Neural progenitor cell (in vitro differentiated cells): ENCODE results near the gene PCYT1A. TPM values are rescaled to one million over a fixed set of nuclear protein-coding genes. Genes with fewer than 3 reads are reported as not detected.

Experiments used
- DNase-seq: peaks from one replicate; pipeline ENCODE4 v3.0.0-alpha.2; 2016; ENCODE audit warnings: low spot score
- H2AFZ ChIP-seq: fragments of 200-600 bp; sonication (generic); replicated peaks from 2 replicates; pipeline ENCODE4 v1.6.1; 2016; ENCODE audit warnings: antibody characterized with exemption
- H3F3A ChIP-seq: fragments of 200-600 bp; sonication (generic); 2 replicates; pipeline ENCODE4 v1.6.1; 2016; ENCODE audit warnings: antibody characterized with exemption, low read depth
- H3K27ac ChIP-seq: fragments of 200-600 bp; sonication (generic); 2 replicates; pipeline ENCODE4 v1.5.1; 2016; ENCODE audit warnings: mild to moderate bottlenecking
- H3K27me3 ChIP-seq: fragments of 200-600 bp; sonication (generic); 2 replicates; pipeline ENCODE4 v1.6.1; 2016; ENCODE audit warnings: mild to moderate bottlenecking, moderate library complexity
- H3K36me3 ChIP-seq: fragments of 200-600 bp; sonication (generic); 2 replicates; pipeline ENCODE4 v1.5.1; 2016
- H3K4me1 ChIP-seq: fragments of 200-600 bp; sonication (generic); 2 replicates; pipeline ENCODE4 v1.6.1; 2016; ENCODE audit warnings: mixed run types
- H3K4me2 ChIP-seq: fragments of 200-600 bp; sonication (generic); 2 replicates; pipeline ENCODE4 v1.6.1; 2016
- H3K4me3 ChIP-seq: fragments of 200-600 bp; sonication (generic); 2 replicates; pipeline ENCODE4 v1.5.1; 2016
- H3K79me2 ChIP-seq: fragments of 200-600 bp; sonication (generic); 2 replicates; pipeline ENCODE4 v1.6.1; 2016; ENCODE audit warnings: low read depth
- H3K9ac ChIP-seq: fragments of 200-600 bp; sonication (generic); 2 replicates; pipeline ENCODE4 v1.6.1; 2016
- H3K9me3 ChIP-seq: fragments of 200-600 bp; sonication (generic); 2 replicates; pipeline ENCODE4 v1.5.1; 2016; ENCODE audit warnings: low read depth
- H4K20me1 ChIP-seq: fragments of 200-600 bp; sonication (generic); 2 replicates; pipeline ENCODE4 v1.6.1; 2016; ENCODE audit warnings: low read depth
- H3K27ac Mint-ChIP-seq: 3 replicates; pipeline ENCODE4 v1.8.0; 2021; ENCODE audit warnings: mixed read lengths
- H3K27me3 Mint-ChIP-seq: 2 replicates; pipeline ENCODE4 v1.8.0; 2022; ENCODE audit warnings: low read depth, mild to moderate bottlenecking, inconsistent platforms, moderate library complexity, mixed read lengths; ENCODE audit not compliant: insufficient read depth
- H3K36me3 Mint-ChIP-seq: 3 replicates; pipeline ENCODE4 v1.8.0; 2021; ENCODE audit warnings: mixed read lengths
- H3K4me1 Mint-ChIP-seq: 3 replicates; pipeline ENCODE4 v1.8.0; 2021; ENCODE audit warnings: mixed read lengths
- H3K4me3 Mint-ChIP-seq: 3 replicates; pipeline ENCODE4 v1.8.0; 2021; ENCODE audit warnings: mild to moderate bottlenecking, moderate library complexity, mixed read lengths
- H3K9me3 Mint-ChIP-seq: 3 replicates; pipeline ENCODE4 v1.8.0; 2020; ENCODE audit warnings: mixed read lengths
- CTCF ChIP-seq: fragments of 200-600 bp; sonication (generic); IDR thresholded peaks from 2 replicates; pipeline ENCODE4 v1.5.1; 2017; ENCODE audit warnings: antibody characterized with exemption, mild to moderate bottlenecking
- EZH2 ChIP-seq: fragments of 200-600 bp; sonication (generic); IDR thresholded peaks from 2 replicates; pipeline ENCODE4 v1.6.1; 2017; ENCODE audit warnings: antibody characterized with exemption, mild to moderate bottlenecking, moderate library complexity
- EZH2phosphoT487 ChIP-seq: fragments of 200-600 bp; sonication (generic); IDR thresholded peaks from 2 replicates; pipeline ENCODE4 v1.6.1; 2017; ENCODE audit warnings: antibody characterized with exemption
- total RNA-seq: library from RNA; depleted of rRNA; stranded (reverse); fragments of >200 nt; gene quantifications from 2 replicates; pipeline ENCODE4 v1.2.3, GENCODE V29; 2015; ENCODE audit warnings: low replicate concordance

PCYT1A gene
- total RNA-seq, 1 donor from 2014 or later, result 29.3 TPM

- Mint-ChIP-seq H3K4me1 (peaks cover 9% of the 10 kb centered on the region), H3K9me3 (no peaks in the 10 kb centered on the region), H3K4me3 (no peak overlapping the region), H3K27ac (peak overlapping the region; percentile 43), H3K36me3 (no peaks in the 10 kb centered on the region), H3K27me3 (peaks cover 4% of the 10 kb centered on the region)
- H3K36me3 ChIP-seq, result no peaks in the 10 kb centered on the region
- H3K27me3 ChIP-seq, result no peaks in the 10 kb centered on the region
- no peak for TF ChIP-seq EZH2
- peak; percentile 37 for TF ChIP-seq CTCF
- TF ChIP-seq EZH2phosphoT487, result no peak
- no peaks in the 10 kb centered on the region for H4K20me1 ChIP-seq
- H3K9me3 ChIP-seq, result no peaks in the 10 kb centered on the region
- H3K4me2 ChIP-seq, result no peak overlapping the region
- H3K4me1 ChIP-seq, result no peaks in the 10 kb centered on the region
- H3K4me3 ChIP-seq, result no peak overlapping the region
- DNase-seq, result no peak
- H3K27ac ChIP-seq, result no peak overlapping the region
- no peaks in the 10 kb centered on the region for H3F3A ChIP-seq
- no peak overlapping the region for H2AFZ ChIP-seq
- H3K79me2 ChIP-seq, result no peaks in the 10 kb centered on the region
- no peak overlapping the region for H3K9ac ChIP-seq
Measured at GRCh38 chr3:196198771-196199753, 88.5 kb downstream of the PCYT1A start.

- Histone ChIP-seq H3K79me2 (no peaks in the 10 kb centered on the region), H3K4me2 (no peak overlapping the region), H3K4me1 (no peaks in the 10 kb centered on the region), H3K4me3 (no peak overlapping the region), H3K9ac (no peak overlapping the region), H2AFZ (no peak overlapping the region), H3K27ac (no peak overlapping the region), H3K9me3 (no peaks in the 10 kb centered on the region), H4K20me1 (no peaks in the 10 kb centered on the region), H3K36me3 (no peaks in the 10 kb centered on the region), H3F3A (no peaks in the 10 kb centered on the region), H3K27me3 (no peaks in the 10 kb centered on the region)
- Mint-ChIP-seq H3K27me3 (peaks cover 4% of the 10 kb centered on the region), H3K4me3 (no peak overlapping the region), H3K27ac (no peak overlapping the region), H3K4me1 (peaks cover 12% of the 10 kb centered on the region), H3K9me3 (no peaks in the 10 kb centered on the region), H3K36me3 (no peaks in the 10 kb centered on the region)
- DNase-seq, result no peak
- TF ChIP-seq EZH2, result no peak
- no peak for TF ChIP-seq EZH2phosphoT487
- TF ChIP-seq CTCF, result no peak
Measured at GRCh38 chr3:196198081-196198675, 89.3 kb downstream of the PCYT1A start.

GRCh38 chr3:196197524-196197923 is 90.0 kb downstream of the PCYT1A start:
- H3K36me3 ChIP-seq, result no peaks in the 10 kb centered on the region
- H3K9me3 Mint-ChIP-seq, result no peaks in the 10 kb centered on the region
- DNase-seq, result no peak
- H3K27me3 ChIP-seq, result no peaks in the 10 kb centered on the region
- no peak overlapping the region for H3K27ac ChIP-seq
- no peaks in the 10 kb centered on the region for H4K20me1 ChIP-seq
- H3K4me1 Mint-ChIP-seq, result peaks cover 16% of the 10 kb centered on the region
- no peaks in the 10 kb centered on the region for H3K36me3 Mint-ChIP-seq
- H3K79me2 ChIP-seq, result no peaks in the 10 kb centered on the region
- H3K27ac Mint-ChIP-seq, result no peak overlapping the region
- H3K9me3 ChIP-seq, result no peaks in the 10 kb centered on the region
- peaks cover 3% of the 10 kb centered on the region for H3K4me1 ChIP-seq
- no peaks in the 10 kb centered on the region for H3F3A ChIP-seq
- no peak overlapping the region for H3K4me3 Mint-ChIP-seq
- TF ChIP-seq CTCF, result no peak
- H3K4me2 ChIP-seq, result no peak overlapping the region
- H3K4me3 ChIP-seq, result no peak overlapping the region
- H3K9ac ChIP-seq, result no peak overlapping the region
- H3K27me3 Mint-ChIP-seq, result peaks cover 4% of the 10 kb centered on the region
- H2AFZ ChIP-seq, result no peak overlapping the region
